GM19395 (cell line): ENCODE results near the gene EDEM3.
A peak's percentile ranks its signal among the peaks of the same experiment; 100 is the strongest.

Experiments
- ATAC-seq: cut with Tn5 transposase; IDR thresholded peaks from one replicate; pipeline ENCODE4 v1.9.1; 2021; ENCODE audit warnings: mild to moderate bottlenecking, moderate library complexity; ENCODE audit not compliant: unreplicated experiment

EDEM3 gene

DNA sequence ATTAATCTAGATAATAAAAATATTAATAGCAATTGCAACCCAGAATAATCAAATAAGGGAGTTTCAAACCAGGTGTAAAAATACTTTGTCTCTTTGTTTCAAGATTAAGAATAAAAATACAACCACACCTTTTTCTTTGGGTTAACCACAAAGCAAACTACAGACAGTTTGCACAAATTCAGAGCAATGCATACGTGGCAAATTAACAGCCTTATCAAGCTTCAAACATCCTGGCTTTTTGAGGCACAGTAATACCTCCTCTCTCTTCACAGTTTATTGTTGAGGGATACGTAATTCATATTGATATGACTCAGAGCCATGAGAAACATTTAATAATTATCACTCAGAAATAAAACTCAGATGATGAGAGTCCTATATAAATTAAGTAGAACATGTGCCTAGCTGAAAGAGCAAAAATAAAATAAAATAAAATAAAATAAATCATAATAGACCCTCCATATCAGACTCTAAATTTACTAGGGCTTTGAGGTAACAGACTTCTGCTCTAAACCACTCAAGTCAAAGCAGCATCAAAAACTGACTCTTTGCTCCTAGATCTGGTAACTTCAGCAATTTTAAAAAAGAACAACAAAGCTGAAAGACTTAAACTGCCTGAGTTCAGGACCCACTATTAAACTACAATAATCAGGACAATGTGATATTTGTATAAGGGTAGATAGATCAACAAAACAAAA is 11.4 kb downstream of the EDEM3 start:
- ATAC-seq, result peak; percentile 59

- ATAC-seq, result no peak
Measured at GRCh38 chr1:184740344-184740743, 14.3 kb downstream of the EDEM3 start.

- ATAC-seq, result no peak
Measured at GRCh38 chr1:184739796-184740195, 14.9 kb downstream of the EDEM3 start.

GRCh38 chr1:184739070-184739469 is 15.6 kb downstream of the EDEM3 start:
- no peak for ATAC-seq

GRCh38 chr1:184734980-184735379 is 19.7 kb downstream of the EDEM3 start:
- ATAC-seq, result peak; percentile 84

GRCh38 chr1:184724843-184725242 is 29.8 kb downstream of the EDEM3 start:
- ATAC-seq, result no peak

DNA sequence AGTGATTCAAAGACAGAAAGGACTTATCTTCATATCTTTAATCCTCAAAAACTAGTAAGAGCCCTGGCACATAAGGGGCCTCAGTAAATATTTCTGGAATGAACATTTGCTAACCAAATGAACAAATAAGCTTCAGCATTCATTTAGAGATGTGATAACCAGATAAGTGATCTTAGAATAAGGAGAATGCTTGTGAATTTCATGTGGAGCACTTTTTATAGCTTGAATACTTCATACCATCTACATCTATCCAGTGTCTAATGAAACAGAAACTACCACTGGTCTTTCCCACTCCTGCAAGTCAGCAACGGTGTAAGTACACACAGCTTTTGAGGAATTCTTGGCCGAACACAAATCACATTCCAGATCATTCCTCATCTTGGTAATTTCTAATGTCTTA is 38.5 kb downstream of the EDEM3 start:
- ATAC-seq, result no peak

- ATAC-seq, result no peak
Measured at GRCh38 chr1:184709418-184709817, 45.2 kb downstream of the EDEM3 start.

- no peak for ATAC-seq
Measured at GRCh38 chr1:184708084-184708676, 46.5 kb downstream of the EDEM3 start.

- ATAC-seq, result no peak
Measured at GRCh38 chr1:184705271-184705670, 49.4 kb downstream of the EDEM3 start.

GRCh38 chr1:184701816-184702215 is 52.8 kb downstream of the EDEM3 start:
- no peak for ATAC-seq

DNA sequence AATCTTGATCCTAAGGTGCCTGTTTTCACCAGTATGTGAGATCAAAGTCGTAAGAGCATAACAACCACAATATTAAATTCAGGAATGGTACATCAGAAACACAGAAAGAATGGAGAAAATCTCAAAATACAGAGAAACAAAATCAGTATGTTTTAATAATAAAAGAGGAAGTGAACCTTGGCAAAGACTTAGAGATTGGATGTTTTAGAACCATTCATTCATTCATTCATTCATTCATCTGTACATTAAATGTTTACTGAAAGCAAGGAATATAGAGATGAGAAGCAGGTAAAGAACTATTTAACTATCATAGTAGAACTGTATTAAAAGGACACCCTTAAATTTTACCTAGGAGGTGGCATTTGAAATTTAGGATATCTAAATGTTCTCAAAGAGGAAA is 55.7 kb downstream of the EDEM3 start:
- no peak for ATAC-seq

- no peak for ATAC-seq
Measured at GRCh38 chr1:184698016-184698415, 56.6 kb downstream of the EDEM3 start.

DNA sequence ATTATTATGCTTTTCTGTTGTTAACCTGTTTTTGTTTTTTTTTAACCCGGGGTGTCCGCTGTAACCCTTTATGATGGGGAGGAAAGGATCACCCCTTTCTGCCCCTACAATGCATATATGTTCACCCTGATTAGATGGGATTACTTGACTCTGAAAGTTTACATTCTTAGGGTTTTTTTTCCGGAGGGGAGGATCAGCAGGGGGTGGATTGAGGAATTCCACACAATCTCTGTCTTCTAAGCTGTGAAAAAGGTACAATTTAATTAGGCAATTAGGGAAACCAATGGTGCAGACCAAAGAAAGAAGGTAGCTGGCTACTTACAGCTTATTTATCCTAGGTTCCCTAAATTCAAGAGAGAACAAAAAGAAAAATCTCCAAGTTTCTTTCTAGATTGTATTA is 58.3 kb downstream of the EDEM3 start:
- no peak for ATAC-seq

- no peak for ATAC-seq
Measured at GRCh38 chr1:184695023-184695422, 59.6 kb downstream of the EDEM3 start.

DNA sequence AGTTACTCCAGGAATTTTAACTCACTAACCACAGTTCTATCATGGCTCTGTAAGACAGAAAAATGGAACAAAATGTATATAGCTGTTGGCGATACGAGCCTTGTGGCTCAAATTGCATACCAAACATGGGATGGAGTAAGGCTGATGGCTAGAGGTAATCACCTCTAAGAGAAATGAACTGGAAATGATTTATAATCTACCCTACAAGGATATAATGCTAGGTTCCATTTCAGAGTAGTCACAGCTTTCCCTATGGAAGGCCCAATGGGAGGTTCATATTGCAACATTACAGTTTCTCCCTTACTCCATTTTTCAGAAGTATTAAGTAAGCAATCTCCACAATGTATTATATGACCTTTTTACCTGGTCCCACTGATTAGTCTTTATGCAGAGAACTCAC is 61.6 kb downstream of the EDEM3 start:
- ATAC-seq, result no peak

DNA sequence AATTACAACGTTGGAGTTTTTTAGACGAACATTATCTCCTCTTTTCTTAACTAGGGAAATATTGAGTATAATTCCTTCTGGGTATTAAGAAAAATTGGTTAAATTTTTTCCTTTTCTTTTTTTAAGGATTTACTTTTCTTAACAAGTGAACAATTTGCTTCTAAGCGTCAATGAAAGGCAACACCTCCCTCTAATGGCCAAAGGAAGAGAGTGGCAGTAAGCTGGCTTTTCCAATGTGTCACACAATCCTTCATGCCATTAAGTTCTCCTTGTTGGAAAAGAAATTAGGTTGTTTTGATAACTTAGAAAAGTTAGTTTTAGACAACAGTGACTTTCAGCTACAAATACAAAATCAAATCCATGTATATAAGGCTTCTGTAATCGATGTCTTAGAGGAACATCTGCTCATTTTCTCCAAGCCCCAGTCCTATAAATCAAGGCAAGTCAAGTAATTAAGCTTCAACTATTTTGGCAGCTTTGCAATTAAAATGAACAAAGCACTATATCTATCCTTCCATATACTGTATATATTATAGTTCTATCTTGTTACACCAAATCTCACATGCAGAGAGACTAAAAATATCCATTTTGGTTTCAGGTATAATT is 62.8 kb downstream of the EDEM3 start:
- ATAC-seq, result no peak

GRCh38 chr1:184686540-184686939 is 68.1 kb downstream of the EDEM3 start:
- ATAC-seq, result no peak

DNA sequence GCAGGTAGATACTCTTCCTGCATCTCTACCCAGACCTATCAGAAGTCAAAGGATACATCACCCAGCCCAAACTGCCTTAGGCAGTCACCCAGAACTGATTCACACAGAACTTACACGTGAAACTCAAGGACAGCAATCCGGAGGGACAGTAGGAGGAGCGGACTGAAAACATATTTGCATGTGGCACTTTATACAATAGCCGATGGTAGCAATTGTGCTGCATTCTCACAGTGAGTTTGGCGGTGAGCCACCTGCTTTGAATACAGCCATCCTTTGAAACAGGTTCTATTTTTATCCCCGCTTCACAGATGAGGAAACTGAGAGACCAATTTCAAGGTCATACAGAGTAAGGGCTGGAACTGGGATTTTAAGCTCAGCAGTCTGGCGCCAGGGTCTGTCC is 69.5 kb downstream of the EDEM3 start:
- ATAC-seq, result peak; percentile 69

GRCh38 chr1:184684285-184685074 is 70.2 kb downstream of the EDEM3 start:
- no peak for ATAC-seq

GRCh38 chr1:184682956-184683355 is 71.7 kb downstream of the EDEM3 start:
- ATAC-seq, result no peak
